ENCODE results near the gene SPNS3. TPM values are rescaled to one million over a fixed set of nuclear protein-coding genes. Genes with fewer than 3 reads are reported as not detected.

SPNS3 gene
- total and polyA plus RNA-seq, 2 donors (not counting 1 experiment from before 2014, with no cell fraction given) = 0.44 to 0.52 TPM

DNA sequence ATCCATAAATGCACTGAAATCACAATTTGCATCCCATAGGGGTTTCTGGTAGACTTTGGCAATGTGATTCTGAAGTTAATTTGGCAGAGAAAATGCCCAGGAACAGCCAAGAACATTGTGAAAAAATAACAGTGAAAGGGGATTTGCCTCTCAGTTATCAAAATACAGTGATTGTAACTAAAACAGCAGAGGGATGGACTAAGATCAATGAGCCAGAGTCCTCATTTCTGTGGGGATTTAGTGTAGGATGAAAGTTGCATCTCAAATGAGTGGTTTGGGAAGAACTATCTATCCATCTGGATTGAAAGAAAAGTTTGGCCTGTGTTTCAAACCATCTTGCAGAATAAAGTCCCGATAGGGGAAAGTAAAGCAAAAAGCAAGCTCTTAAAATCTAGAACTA, 93.4 kb downstream of the SPNS3 start:
- H3K27ac Mint-ChIP-seq = no peak overlapping the region
- 100% methylated on average over 1 of the region's 1 CpG for WGBS (ENCODE audit: insufficient coverage)
- CTCF ChIA-PET = interaction anchor here (0.7 kb wide), 1 partner anchor 70 kb away, joined by 4 read pairs; no protein-coding TSS in a partner anchor

DNA sequence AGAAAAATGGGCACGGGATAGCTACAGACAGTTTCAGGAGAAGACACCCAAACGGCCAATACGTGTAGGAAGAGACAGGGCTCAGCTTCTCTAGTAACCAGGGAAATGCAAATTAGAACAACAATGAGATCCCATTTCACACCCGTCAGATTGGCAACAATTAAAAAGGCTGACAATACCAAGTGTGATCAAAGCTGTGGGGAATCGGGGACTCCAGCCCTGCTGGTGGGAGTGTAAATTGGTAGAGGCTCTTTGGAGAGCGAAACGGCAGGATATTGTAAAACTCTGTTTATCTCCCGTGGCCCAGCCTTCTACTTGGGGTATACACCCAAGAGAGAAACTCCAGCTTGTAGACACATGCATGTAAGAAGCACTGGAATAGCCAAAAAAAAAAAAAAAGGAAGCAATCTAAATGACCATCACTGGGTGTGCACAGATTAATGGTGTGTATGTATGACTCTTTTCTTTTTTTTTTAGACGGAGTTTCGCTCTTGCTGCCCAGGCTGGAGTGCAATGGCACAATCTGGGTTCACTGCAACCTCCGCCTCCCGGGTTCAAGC, 93.9 kb downstream of the SPNS3 start:
- no peak overlapping the region for H2AFZ ChIP-seq (ENCODE audit: insufficient read depth, low read depth, low read length, poor library complexity, severe bottlenecking)
- 89% methylated on average over 3 of the region's 12 CpGs for WGBS (ENCODE audit: insufficient coverage)
- H3K4me2 ChIP-seq (replicated peaks; ENCODE audit: low read depth, low read length, poor library complexity, severe bottlenecking) = no peak overlapping the region
- no peak overlapping the region for H3K27ac ChIP-seq (ENCODE audit: low read length in 2 of 2)
- Mint-ChIP-seq H3K9me3 (ENCODE audit: insufficient read depth) (no peaks in the 10 kb centered on the region), H3K4me1 (no peaks in the 10 kb centered on the region), H3K4me3 (no peak overlapping the region), H3K27me3 (peaks cover 15% of the 10 kb centered on the region), H3K27ac (no peak overlapping the region)
- TF ChIP-seq, protein P1, sequence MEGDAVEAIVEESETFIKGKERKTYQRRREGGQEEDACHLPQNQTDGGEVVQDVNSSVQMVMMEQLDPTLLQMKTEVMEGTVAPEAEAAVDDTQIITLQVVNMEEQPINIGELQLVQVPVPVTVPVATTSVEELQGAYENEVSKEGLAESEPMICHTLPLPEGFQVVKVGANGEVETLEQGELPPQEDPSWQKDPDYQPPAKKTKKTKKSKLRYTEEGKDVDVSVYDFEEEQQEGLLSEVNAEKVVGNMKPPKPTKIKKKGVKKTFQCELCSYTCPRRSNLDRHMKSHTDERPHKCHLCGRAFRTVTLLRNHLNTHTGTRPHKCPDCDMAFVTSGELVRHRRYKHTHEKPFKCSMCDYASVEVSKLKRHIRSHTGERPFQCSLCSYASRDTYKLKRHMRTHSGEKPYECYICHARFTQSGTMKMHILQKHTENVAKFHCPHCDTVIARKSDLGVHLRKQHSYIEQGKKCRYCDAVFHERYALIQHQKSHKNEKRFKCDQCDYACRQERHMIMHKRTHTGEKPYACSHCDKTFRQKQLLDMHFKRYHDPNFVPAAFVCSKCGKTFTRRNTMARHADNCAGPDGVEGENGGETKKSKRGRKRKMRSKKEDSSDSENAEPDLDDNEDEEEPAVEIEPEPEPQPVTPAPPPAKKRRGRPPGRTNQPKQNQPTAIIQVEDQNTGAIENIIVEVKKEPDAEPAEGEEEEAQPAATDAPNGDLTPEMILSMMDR (IDR thresholded peaks at IDR 0.05) = no peak
- TF ChIP-seq EZH2 (IDR thresholded peaks at IDR 0.05; ENCODE audit: borderline replicate concordance, insufficient read depth, low read depth, low read length, poor library complexity, severe bottlenecking) = no peak
- H3K36me3 ChIP-seq (replicated peaks in 1 of 2; ENCODE audit: control extremely low read depth in 1 of 2, control insufficient read depth in 1 of 2, extremely low read depth in 1 of 2, insufficient read depth in 2 of 2, low read length in 1 of 2) = no peaks in the 10 kb centered on the region
- no peaks in the 10 kb centered on the region for H3K79me2 ChIP-seq (ENCODE audit: control insufficient read depth, insufficient read depth, low read length)
- ATAC-seq (ENCODE audit: low read depth) (no peak), DNase-seq (no peak)
- peaks cover 0 to 2% (median 0%) of the 10 kb centered on the region in 4 experiments for H3K27me3 ChIP-seq (replicated peaks in 1 of 4; ENCODE audit: control extremely low read depth in 1 of 4, control insufficient read depth in 3 of 4, insufficient read depth in 4 of 4, low read length in 3 of 4)
- intact Hi-C loops (cut with micrococcal nuclease) = no loop called here
- no peaks in the 10 kb centered on the region for H3K9me3 ChIP-seq (ENCODE audit: control extremely low read depth in 1 of 3, control insufficient read depth in 2 of 3, insufficient read depth in 1 of 3, low read length in 2 of 3)
- no peak overlapping the region for H3K9ac ChIP-seq (ENCODE audit: low read length)
- no peak overlapping the region for H3K4me3 ChIP-seq (ENCODE audit: control extremely low read depth in 1 of 5, extremely low read depth in 1 of 5, insufficient read depth in 1 of 5, low read depth in 2 of 5, low read length in 4 of 5)
- no peaks in the 10 kb centered on the region for H4K20me1 ChIP-seq (ENCODE audit: control insufficient read depth, insufficient read depth, low read length, poor library complexity, severe bottlenecking)
- CTCF ChIA-PET = interaction anchor here (0.7 kb wide), 1 partner anchor 70 kb away, joined by 4 read pairs; no protein-coding TSS in a partner anchor
- POLR2A ChIA-PET = no interaction called here
- peaks cover 0 to 16% of the 10 kb centered on the region in 2 donors for H3K4me1 ChIP-seq (ENCODE audit: control insufficient read depth in 2 of 2, insufficient read depth in 2 of 2, low read length in 2 of 2)

More for the DNA sequence above, 93.4 kb downstream of the SPNS3 start:
- H3K4me2 ChIP-seq (replicated peaks; ENCODE audit: low read depth, low read length, poor library complexity, severe bottlenecking) = no peak overlapping the region
- POLR2A ChIA-PET = no interaction called here
- H4K20me1 ChIP-seq (ENCODE audit: control insufficient read depth, insufficient read depth, low read length, poor library complexity, severe bottlenecking) = no peaks in the 10 kb centered on the region
- ATAC-seq (ENCODE audit: low read depth) = no peak
- TF ChIP-seq EZH2 (IDR thresholded peaks at IDR 0.05; ENCODE audit: borderline replicate concordance, insufficient read depth, low read depth, low read length, poor library complexity, severe bottlenecking) = no peak
- TF ChIP-seq, protein P1 (IDR thresholded peaks at IDR 0.05) = no peak
- no peak overlapping the region for H2AFZ ChIP-seq (ENCODE audit: insufficient read depth, low read depth, low read length, poor library complexity, severe bottlenecking)
- H3K9ac ChIP-seq (ENCODE audit: low read length) = no peak overlapping the region
- H3K36me3 ChIP-seq (replicated peaks in 1 of 2; ENCODE audit: control extremely low read depth in 1 of 2, control insufficient read depth in 1 of 2, extremely low read depth in 1 of 2, insufficient read depth in 2 of 2, low read length in 1 of 2) = no peaks in the 10 kb centered on the region
- H3K79me2 ChIP-seq (ENCODE audit: control insufficient read depth, insufficient read depth, low read length) = no peaks in the 10 kb centered on the region
- H3K27ac ChIP-seq (ENCODE audit: low read length in 2 of 2) = no peak overlapping the region
- H3K4me1 ChIP-seq (ENCODE audit: control insufficient read depth in 2 of 2, insufficient read depth in 2 of 2, low read length in 2 of 2) = peaks cover 0 to 16% of the 10 kb centered on the region in 2 donors
- H3K27me3 Mint-ChIP-seq = peaks cover 12% of the 10 kb centered on the region
- H3K4me3 Mint-ChIP-seq = no peak overlapping the region
- H3K4me3 ChIP-seq (ENCODE audit: control extremely low read depth in 1 of 5, extremely low read depth in 1 of 5, insufficient read depth in 1 of 5, low read depth in 2 of 5, low read length in 4 of 5) = no peak overlapping the region
- peaks cover 0 to 2% (median 0%) of the 10 kb centered on the region in 4 experiments for H3K27me3 ChIP-seq (replicated peaks in 1 of 4; ENCODE audit: control extremely low read depth in 1 of 4, control insufficient read depth in 3 of 4, insufficient read depth in 4 of 4, low read length in 3 of 4)
- H3K9me3 ChIP-seq (ENCODE audit: control extremely low read depth in 1 of 3, control insufficient read depth in 2 of 3, insufficient read depth in 1 of 3, low read length in 2 of 3) = no peaks in the 10 kb centered on the region
- intact Hi-C loops (cut with micrococcal nuclease) = no loop called here
- DNase-seq = no peak
- no peaks in the 10 kb centered on the region for H3K9me3 Mint-ChIP-seq (ENCODE audit: insufficient read depth)
- H3K4me1 Mint-ChIP-seq = no peaks in the 10 kb centered on the region

All from B cell (primary cell).